Activated CD8-positive, alpha-beta memory T cell treated with anti-CD3 and anti-CD28 coated beads, Interleukin-2, amount 10 ng/mL, durations not matched to agents 7 days and 5 days (primary cell): ENCODE results near the gene NEK4. TPM values are rescaled to one million over a fixed set of nuclear protein-coding genes. Genes with fewer than 3 reads are reported as not detected.

ENCODE experiments used
- ATAC-seq: fragments of 150-1000 bp; cut with Tn5 transposase; one replicate; pipeline ENCODE4 v1.10.0; 2021; ENCODE audit warnings: moderate library complexity
- CTCF ChIA-PET: fragments of 350-600 bp; sonication (Branson Sonifier 250); formaldehyde crosslinking; loops from one replicate; lab custom pipeline; 2021; ENCODE audit warnings: antibody characterized with exemption; lab: Charles Lee
- DNase-seq: peaks from one replicate; pipeline ENCODE4 v3.0.0-alpha.2; 2020
- H3K27ac Mint-ChIP-seq: one replicate; pipeline ENCODE4 v1.8.0; 2021; ENCODE audit warnings: mild to moderate bottlenecking, mixed read lengths
- H3K27me3 Mint-ChIP-seq: one replicate; pipeline ENCODE4 v1.8.0; 2021; ENCODE audit warnings: mixed read lengths
- H3K36me3 Mint-ChIP-seq: one replicate; pipeline ENCODE4 v1.8.0; 2021; ENCODE audit warnings: mild to moderate bottlenecking, mixed read lengths
- H3K4me1 Mint-ChIP-seq: one replicate; pipeline ENCODE4 v1.8.0; 2021; ENCODE audit warnings: mixed read lengths
- H3K4me3 Mint-ChIP-seq: one replicate; pipeline ENCODE4 v1.8.0; 2021; ENCODE audit warnings: mild to moderate bottlenecking, moderate library complexity, mixed read lengths
- H3K9me3 Mint-ChIP-seq: one replicate; pipeline ENCODE4 v1.8.0; 2022; ENCODE audit warnings: low read depth, mixed read lengths
- total RNA-seq, 2 experiments: library from RNA; stranded (reverse); gene quantifications; one replicate each; pipeline ENCODE4 v1.2.3, GENCODE V29; 2021

NEK4 gene
- total RNA-seq, 2 experiments from 2014 or later: 26.7 to 27.9 TPM

GRCh38 chr3:52670621-52671521, 99.9 kb downstream of the NEK4 start:
- CTCF ChIA-PET: interaction anchor here (0.7 kb wide), 1 partner anchor 16 kb away, joined by 3 read pairs; no protein-coding TSS in a partner anchor
- H3K4me1 Mint-ChIP-seq: peaks cover 30% of the 10 kb centered on the region
- DNase-seq: peak; percentile 80
- H3K9me3 Mint-ChIP-seq: no peaks in the 10 kb centered on the region
- H3K36me3 Mint-ChIP-seq: peaks cover 46% of the 10 kb centered on the region
- peak; percentile 93 for ATAC-seq
- peak overlapping the region; percentile 88 for H3K27ac Mint-ChIP-seq
- H3K27me3 Mint-ChIP-seq: no peaks in the 10 kb centered on the region
- H3K4me3 Mint-ChIP-seq: peak overlapping the region; percentile 48

DNA sequence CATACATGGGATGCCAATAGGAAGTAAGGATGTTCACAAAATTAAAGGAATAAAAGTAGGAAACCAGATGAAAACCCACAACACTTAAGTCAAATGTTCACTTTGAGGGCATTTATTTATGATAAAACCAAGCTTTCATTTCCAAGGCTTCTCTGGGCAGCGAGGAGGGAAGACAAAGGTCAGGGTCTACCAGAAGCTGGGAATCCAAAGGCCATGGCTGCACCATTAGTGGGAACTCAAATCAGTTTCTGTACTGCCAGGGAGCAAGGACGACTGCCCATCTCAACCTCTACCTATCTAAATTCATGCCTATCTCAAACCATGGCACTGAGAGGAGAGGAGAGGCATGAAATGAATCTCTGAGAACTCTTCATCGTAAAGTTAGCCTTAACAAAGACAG, 107.6 kb downstream of the NEK4 start:
- H3K4me3 Mint-ChIP-seq: no peak overlapping the region
- H3K9me3 Mint-ChIP-seq: no peaks in the 10 kb centered on the region
- H3K27me3 Mint-ChIP-seq: no peaks in the 10 kb centered on the region
- peaks cover 44% of the 10 kb centered on the region for H3K36me3 Mint-ChIP-seq
- CTCF ChIA-PET: no interaction called here
- ATAC-seq (no peak), DNase-seq (no peak)
- H3K4me1 Mint-ChIP-seq: no peaks in the 10 kb centered on the region
- H3K27ac Mint-ChIP-seq: no peak overlapping the region

GRCh38 chr3:52660046-52660445, 110.7 kb downstream of the NEK4 start:
- CTCF ChIA-PET: no interaction called here
- Mint-ChIP-seq H3K36me3 (peaks cover 46% of the 10 kb centered on the region), H3K9me3 (no peaks in the 10 kb centered on the region), H3K4me3 (no peak overlapping the region), H3K27ac (no peak overlapping the region), H3K4me1 (no peaks in the 10 kb centered on the region), H3K27me3 (no peaks in the 10 kb centered on the region)
- ATAC-seq: no peak
- DNase-seq: no peak

Other genes starting within 250 kb of the NEK4 start
- 10 to 100 TPM; 38.7 to 54.5 TPM for gene NT5DC2, start 237.1 kb downstream of the NEK4 start, total RNA-seq
- gene UQCC5, start 234.3 kb downstream of the NEK4 start, total RNA-seq: 10 to 100 TPM; 12.9 to 15.5 TPM
- 10 to 100 TPM; 69.7 to 73.3 TPM for gene PBRM1, start 85.0 kb downstream of the NEK4 start, total RNA-seq
- 100 to 1,000 TPM in 1 of 2 experiments, 10 to 100 TPM in 1; 86.8 to 116 TPM for gene GNL3, start 84.9 kb downstream of the NEK4 start, total RNA-seq
- gene GLT8D1, start 65.1 kb downstream of the NEK4 start, total RNA-seq: 10 to 100 TPM; 37.0 to 46.3 TPM
- gene SPCS1, start 64.8 kb downstream of the NEK4 start, total RNA-seq: 100 to 1,000 TPM in 1 of 2 experiments, 10 to 100 TPM in 1; 87.3 to 106 TPM
- not detected for gene ITIH1, start 6.7 kb upstream of the NEK4 start, total RNA-seq
- not detected for gene ITIH3, start 23.9 kb upstream of the NEK4 start, total RNA-seq
- 10 to 100 TPM; 18.0 to 24.9 TPM for gene ITIH4, start 59.7 kb upstream of the NEK4 start, total RNA-seq
- 1 to 10 TPM in 1 of 2 experiments, under 1 TPM in 1; 0.40 to 3.0 TPM for gene MUSTN1, start 64.1 kb upstream of the NEK4 start, total RNA-seq
- gene STIMATE, start 126.6 kb upstream of the NEK4 start, total RNA-seq: 10 to 100 TPM; 43.3 to 47.8 TPM